OCI-LY1 (cell line): ENCODE results near the gene OPHN1.

Experiments
- CTCF ChIP-seq: fragments of 200-600 bp; sonication (generic), shearing (Covaris generic); IDR thresholded peaks from 2 replicates; pipeline ENCODE4 v1.5.1; 2017; ENCODE audit warnings: mild to moderate bottlenecking, antibody characterized with exemption, low read length, moderate library complexity, mixed read lengths
- EZH2 ChIP-seq: fragments of 200-600 bp; sonication (generic), shearing (Covaris generic); IDR thresholded peaks from 2 replicates; pipeline ENCODE4 v1.8.0; 2017; ENCODE audit warnings: borderline replicate concordance, mixed run types, mild to moderate bottlenecking, antibody characterized with exemption, low read length, moderate library complexity, mixed read lengths

GRCh38 chrX:68286980-68287379 is 146.3 kb downstream of the OPHN1 start:
- TF ChIP-seq CTCF (no peak), EZH2 (no peak)
